ENCODE results near the gene KYNU.
A peak's percentile ranks its signal among the peaks of the same experiment; 100 is the strongest.
"Not testable (repeated sequence)": the region's sequence is repeated elsewhere in the genome, so short reads cannot be mapped to it uniquely, and the experiment has no call there.

Gene KYNU

GRCh38 chr2:142877216-142877838, at the start of gene KYNU:
TSS of gene KYNU (plus strand) at chr2:142877664. CDS start at chr2:142885368, 7,704 bp downstream.
- no peak for DNase-seq (ENCODE audit: low read depth)

- DNase-seq (ENCODE audit: low read depth), result no peak
Measured at GRCh38 chr2:142834021-142834420, 43.4 kb upstream of the KYNU start.

- DNase-seq (ENCODE audit: low read depth), result no peak
Measured at GRCh38 chr2:142840436-142840835, 37.0 kb upstream of the KYNU start.

- no peak for DNase-seq (ENCODE audit: low read depth)
Measured at GRCh38 chr2:142841788-142842187, 35.7 kb upstream of the KYNU start.

- no peak for DNase-seq (ENCODE audit: low read depth)
Measured at GRCh38 chr2:142842369-142842768, 35.1 kb upstream of the KYNU start.

- no peak for DNase-seq (ENCODE audit: low read depth)
Measured at GRCh38 chr2:142843731-142844130, 33.7 kb upstream of the KYNU start.

GRCh38 chr2:142848023-142848606, 29.3 kb upstream of the KYNU start:
- DNase-seq (ENCODE audit: low read depth), result no peak

GRCh38 chr2:142849820-142850219, 27.6 kb upstream of the KYNU start:
- no peak for DNase-seq (ENCODE audit: low read depth)

GRCh38 chr2:142853912-142854311, 23.6 kb upstream of the KYNU start:
- no peak for DNase-seq (ENCODE audit: low read depth)

GRCh38 chr2:142857256-142858164, 20.0 kb upstream of the KYNU start:
- DNase-seq (ENCODE audit: low read depth), result no peak

GRCh38 chr2:142858961-142859360, 18.5 kb upstream of the KYNU start:
- no peak for DNase-seq (ENCODE audit: low read depth)

- DNase-seq (ENCODE audit: low read depth), result no peak
Measured at GRCh38 chr2:142862299-142862698, 15.2 kb upstream of the KYNU start.

GRCh38 chr2:142862847-142863246, 14.6 kb upstream of the KYNU start:
- DNase-seq (ENCODE audit: low read depth), result no peak

- DNase-seq (ENCODE audit: low read depth), result no peak
Measured at GRCh38 chr2:142863485-142863961, 13.9 kb upstream of the KYNU start.

GRCh38 chr2:142864605-142865004, 12.9 kb upstream of the KYNU start:
- DNase-seq (ENCODE audit: low read depth), result not testable (repeated sequence)

GRCh38 chr2:142865924-142866323, 11.5 kb upstream of the KYNU start:
- no peak for DNase-seq (ENCODE audit: low read depth)

- no peak for DNase-seq (ENCODE audit: low read depth)
Measured at GRCh38 chr2:142866426-142866825, 11.0 kb upstream of the KYNU start.

- DNase-seq (ENCODE audit: low read depth), result no peak
Measured at GRCh38 chr2:142867136-142867535, 10.3 kb upstream of the KYNU start.

GRCh38 chr2:142868229-142868762, 9.2 kb upstream of the KYNU start:
- peak; percentile 0 for DNase-seq (ENCODE audit: low read depth)

GRCh38 chr2:142869065-142869460, 8.4 kb upstream of the KYNU start:
- not testable (repeated sequence) for DNase-seq (ENCODE audit: low read depth)

GRCh38 chr2:142869461-142870106, 7.9 kb upstream of the KYNU start:
- DNase-seq (ENCODE audit: low read depth), result no peak

- no peak for DNase-seq (ENCODE audit: low read depth)
Measured at GRCh38 chr2:142870526-142870925, 6.9 kb upstream of the KYNU start.

All from activated T-cell treated with anti-CD3 and anti-CD28 coated beads for 1 hour (primary cell).